Kidney (tissue), 14 donors: ENCODE data around the gene WSCD2. TPM values are rescaled to one million over a fixed set of nuclear protein-coding genes. Genes with fewer than 3 reads are reported as not detected.

Experiments used
- DNase-seq, 5 donors: peaks; one replicate each; pipeline ENCODE4 v3.0.0-alpha.2; 2013 to 2020
- FAIRE-seq: peaks from 2 replicates; lab custom pipeline; 2012; peaks lifted over from hg19 to GRCh38; lab: Jason Lieb, UNC
- H3K27ac ChIP-seq, 2 donors: one replicate each; pipeline ENCODE4 v1.7.0; 2013; ENCODE audit warnings: low read depth in 2 of 2, low read length in 2 of 2, inconsistent platforms in 1 of 2
- H3K27me3 ChIP-seq: one replicate; pipeline ENCODE4 v1.7.1; 2013; ENCODE audit warnings: low read length, inconsistent platforms; ENCODE audit not compliant: control insufficient read depth, insufficient read depth
- H3K36me3 ChIP-seq, 3 donors: one replicate each; pipeline versions ENCODE4 v1.7.0 to v1.7.1; 2013; ENCODE audit warnings: low read length in 3 of 3, control low read depth in 1 of 3, inconsistent platforms in 1 of 3; ENCODE audit not compliant: insufficient read depth in 3 of 3, control insufficient read depth in 2 of 3
- H3K4me1 ChIP-seq, 3 donors: one replicate each; pipeline versions ENCODE4 v1.7.0 to v1.7.1; 2013; ENCODE audit warnings: low read length in 3 of 3, inconsistent platforms in 1 of 3, low read depth in 1 of 3; ENCODE audit not compliant: control insufficient read depth in 2 of 3, insufficient read depth in 2 of 3
- H3K4me3 ChIP-seq, 3 donors: one replicate each; pipeline versions ENCODE4 v1.7.0 to v1.8.1; 2013; ENCODE audit warnings: low read length in 3 of 3, control low read depth in 1 of 3, inconsistent platforms in 1 of 3
- H3K9ac ChIP-seq, 3 donors: one replicate each; pipeline versions ENCODE4 v1.7.0 to v1.7.1; 2013; ENCODE audit warnings: low read length in 3 of 3, control low read depth in 1 of 3, inconsistent platforms in 1 of 3
- H3K9me3 ChIP-seq, 3 donors: one replicate each; pipeline versions ENCODE4 v1.7.0 to v1.7.1; 2013; ENCODE audit warnings: low read length in 3 of 3, control low read depth in 1 of 3, inconsistent platforms in 1 of 3; ENCODE audit not compliant: control insufficient read depth in 2 of 3, insufficient read depth in 1 of 3
- intact Hi-C: fragments of 100-400 bp; cut with DNase I; formaldehyde crosslinking; loops from one replicate; pipeline ENCODE4 v1.11.1; 2022
- polyA plus RNA-seq: library from polyadenylated mRNA; stranded (reverse); fragments of 350-450 nt; fragmentation: Illumina TruSeq; extraction: RNeasy Lipid Tissue Mini Kit (QIAGEN cat#74804); gene quantifications from one replicate; pipeline ENCODE4 v1.2.3, GENCODE V29; 2014; ENCODE audit warnings: low read depth, low replicate concordance; ENCODE audit not compliant: insufficient read depth
- total RNA-seq: library from RNA; stranded (reverse); fragmentation: NEBNext Ultra II Directional; extraction: Animal tissue kit (Norgen Biotek cat#: 25700); gene quantifications from one replicate; pipeline ENCODE4 v1.2.1, GENCODE V29; 2021
- TF ChIP-seq, protein P1 (sequence below): IDR thresholded peaks from 3 replicates; pipeline ENCODE4 v1.5.1; 2012; ENCODE audit warnings: mild to moderate bottlenecking, moderate library complexity, borderline replicate concordance; ENCODE audit not compliant: insufficient read depth; ENCODE audit errors: extremely low read depth
- donor health status: control.
- donor health status: control.
- donor health status: control.
- donor health status: control.
- donor health status: control.
- donor health status: DM: yes; HTN: yes; CAD: no.
- donor health status: Normal renal cell carcinoma (clear cell type).

WSCD2 gene
- total and polyA plus RNA-seq, 2 donors from 2014 or later = 1.6 to 2.0 TPM

- no peaks in the 10 kb centered on the region for H3K4me1 ChIP-seq
- TF ChIP-seq, protein P1, sequence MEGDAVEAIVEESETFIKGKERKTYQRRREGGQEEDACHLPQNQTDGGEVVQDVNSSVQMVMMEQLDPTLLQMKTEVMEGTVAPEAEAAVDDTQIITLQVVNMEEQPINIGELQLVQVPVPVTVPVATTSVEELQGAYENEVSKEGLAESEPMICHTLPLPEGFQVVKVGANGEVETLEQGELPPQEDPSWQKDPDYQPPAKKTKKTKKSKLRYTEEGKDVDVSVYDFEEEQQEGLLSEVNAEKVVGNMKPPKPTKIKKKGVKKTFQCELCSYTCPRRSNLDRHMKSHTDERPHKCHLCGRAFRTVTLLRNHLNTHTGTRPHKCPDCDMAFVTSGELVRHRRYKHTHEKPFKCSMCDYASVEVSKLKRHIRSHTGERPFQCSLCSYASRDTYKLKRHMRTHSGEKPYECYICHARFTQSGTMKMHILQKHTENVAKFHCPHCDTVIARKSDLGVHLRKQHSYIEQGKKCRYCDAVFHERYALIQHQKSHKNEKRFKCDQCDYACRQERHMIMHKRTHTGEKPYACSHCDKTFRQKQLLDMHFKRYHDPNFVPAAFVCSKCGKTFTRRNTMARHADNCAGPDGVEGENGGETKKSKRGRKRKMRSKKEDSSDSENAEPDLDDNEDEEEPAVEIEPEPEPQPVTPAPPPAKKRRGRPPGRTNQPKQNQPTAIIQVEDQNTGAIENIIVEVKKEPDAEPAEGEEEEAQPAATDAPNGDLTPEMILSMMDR = no peak
- FAIRE-seq (no peak), DNase-seq (no peak)
- intact Hi-C loops = no loop called here
- H3K9me3 ChIP-seq = peaks cover 0 to 1% (median 0%) of the 10 kb centered on the region in 3 donors
- no peaks in the 10 kb centered on the region for H3K27me3 ChIP-seq
- no peak overlapping the region for H3K27ac ChIP-seq
- H3K9ac ChIP-seq = no peak overlapping the region
- H3K36me3 ChIP-seq = no peaks in the 10 kb centered on the region
- H3K4me3 ChIP-seq = no peak overlapping the region
Measured at GRCh38 chr12:108198043-108198442, 69.0 kb downstream of the WSCD2 start.

GRCh38 chr12:108199106-108199505 lies 70.0 kb downstream of the WSCD2 start:
- no peak overlapping the region for H3K4me3 ChIP-seq
- H3K27me3 ChIP-seq = no peaks in the 10 kb centered on the region
- H3K27ac ChIP-seq = no peak overlapping the region
- DNase-seq (no peak), FAIRE-seq (no peak)
- TF ChIP-seq, protein P1 = no peak
- peaks cover 0 to 9% (median 8%) of the 10 kb centered on the region in 3 donors for H3K9me3 ChIP-seq
- H3K36me3 ChIP-seq = no peaks in the 10 kb centered on the region
- H3K9ac ChIP-seq = no peak overlapping the region
- no peaks in the 10 kb centered on the region for H3K4me1 ChIP-seq
- intact Hi-C loops = no loop called here

- Histone ChIP-seq H3K9me3 (peaks cover 0 to 9% (median 8%) of the 10 kb centered on the region in 3 donors), H3K9ac (no peak overlapping the region), H3K4me3 (no peak overlapping the region), H3K4me1 (no peaks in the 10 kb centered on the region), H3K27me3 (no peaks in the 10 kb centered on the region), H3K27ac (no peak overlapping the region), H3K36me3 (no peaks in the 10 kb centered on the region)
- FAIRE-seq = no peak
- intact Hi-C loops = no loop called here
- TF ChIP-seq, protein P1 = no peak
- no peak for DNase-seq
Measured at GRCh38 chr12:108201808-108202207, 72.7 kb downstream of the WSCD2 start.
